HCT116 (cell line): ENCODE measurements around the gene ZNF213. TPM values are rescaled to one million over a fixed set of nuclear protein-coding genes. Genes with fewer than 3 reads are reported as not detected.

Source experiments
- ATAC-seq: fragments of 200-7000 bp; cut with Tn5 transposase; 2 replicates; pipeline ENCODE4 v1.9.1; 2020; ENCODE audit warnings: mild to moderate bottlenecking, moderate library complexity
- BruUV-seq: library from RNA; stranded (reverse); fragments of 400-500 nt; replicated peaks from 2 replicates; lab custom pipeline; 2021; lab: Mats Ljungman, UMichigan
- CTCF ChIA-PET: fragments of 300-600 bp; sonication (Branson Sonifier 250); formaldehyde crosslinking; loops from one replicate; lab custom pipeline; 2021; ENCODE audit warnings: antibody characterized with exemption; lab: Charles Lee
- POLR2A ChIA-PET: fragments of 300-600, 350-600 bp; sonication (Branson Sonifier 250); formaldehyde crosslinking; loops from one replicate; lab custom pipeline; 2021; ENCODE audit warnings: antibody characterized with exemption; lab: Charles Lee
- RAD21 ChIA-PET, 2 experiments: fragments of 300-600 bp; sonication (Branson Sonifier 250); formaldehyde crosslinking; loops; one replicate each; lab custom pipeline; 2023; ENCODE audit warnings: low total read pairs in 2 of 2; ENCODE audit not compliant: uncharacterized antibody in 2 of 2, unreplicated experiment in 2 of 2, low non-redundant PET in 1 of 2; lab: Charles Lee
- DNase-seq: peaks from one replicate; pipeline ENCODE4 v3.0.0-alpha.2; 2010; ENCODE audit warnings: low read depth, low spot score
- H2AFZ ChIP-seq: fragments of 200-600 bp; shearing (Covaris generic), sonication (generic); 2 replicates; pipeline ENCODE4 v1.6.1; 2017; ENCODE audit warnings: low read depth, mixed run types, mixed read lengths, antibody characterized with exemption, low read length; ENCODE audit not compliant: poor library complexity, severe bottlenecking
- H3K27ac ChIP-seq: 2 replicates; pipeline ENCODE4 v1.5.1; 2012; ENCODE audit warnings: low read depth, low read length
- H3K27me3 ChIP-seq: fragments of 200-600 bp; sonication (generic); 2 replicates; pipeline ENCODE4 v1.6.1; 2016; ENCODE audit warnings: mixed run types, low read length, mixed read lengths; ENCODE audit not compliant: insufficient read depth
- H3K36me3 ChIP-seq, 2 experiments: fragments of 200-500 bp in 1 of 2; fragments of 200-600 bp in 1 of 2; sonication (Bioruptor generic) in 1 of 2; sonication (generic) in 1 of 2; 2 replicates each; pipeline versions ENCODE4 v1.5.1 to v1.6.1; 2014 to 2016; ENCODE audit warnings: low read length in 2 of 2, inconsistent platforms in 1 of 2, mixed read lengths in 1 of 2, mixed run types in 1 of 2; ENCODE audit not compliant: insufficient read depth in 2 of 2, control insufficient read depth in 1 of 2
- H3K4me1 ChIP-seq, 2 experiments: fragments of 200-600 bp in 1 of 2; sonication (generic) in 1 of 2; 2 replicates each; pipeline versions ENCODE4 v1.5.1 to v1.6.1; 2012 to 2017; ENCODE audit warnings: low read length in 2 of 2, inconsistent platforms in 1 of 2, mild to moderate bottlenecking in 1 of 2, mixed read lengths in 1 of 2, mixed run types in 1 of 2, moderate library complexity in 1 of 2; ENCODE audit not compliant: insufficient read depth in 2 of 2, control insufficient read depth in 1 of 2
- H3K4me2 ChIP-seq: fragments of 200-600 bp; sonication (generic); 2 replicates; pipeline ENCODE4 v1.6.1; 2017; ENCODE audit warnings: mixed run types, low read length, mixed read lengths
- H3K4me3 ChIP-seq, 2 experiments: fragments of 200-600 bp in 1 of 2; sonication (generic) in 1 of 2; replicated peaks in 1 of 2; 2 replicates each; pipeline ENCODE4 v1.5.1; 2011 to 2016; ENCODE audit warnings: low read length in 2 of 2, control low read depth in 1 of 2, low read depth in 1 of 2, mild to moderate bottlenecking in 1 of 2, mixed read lengths in 1 of 2, mixed run types in 1 of 2
- H3K79me2 ChIP-seq: fragments of 200-600 bp; sonication (generic); 2 replicates; pipeline ENCODE4 v1.6.1; 2017; ENCODE audit warnings: mild to moderate bottlenecking, mixed run types, low read length, moderate library complexity, mixed read lengths; ENCODE audit not compliant: insufficient read depth
- H3K9ac ChIP-seq: fragments of 200-600 bp; sonication (generic); 2 replicates; pipeline ENCODE4 v1.6.1; 2016; ENCODE audit warnings: low read length, mixed read lengths
- H3K9me2 ChIP-seq: fragments of 200-600 bp; sonication (generic), shearing (Covaris generic); 2 replicates; pipeline ENCODE4 v1.6.1; 2017; ENCODE audit warnings: mixed run types, mild to moderate bottlenecking, moderate library complexity; ENCODE audit not compliant: insufficient read depth
- H3K9me3 ChIP-seq, 2 experiments: fragments of 200-500 bp in 1 of 2; fragments of 200-600 bp in 1 of 2; sonication (Bioruptor generic) in 1 of 2; sonication (generic) in 1 of 2; 2 replicates each; pipeline ENCODE4 v1.6.1; 2014 to 2017; ENCODE audit warnings: low read length in 2 of 2, mixed read lengths in 2 of 2, inconsistent platforms in 1 of 2, low read depth in 1 of 2, mild to moderate bottlenecking in 1 of 2, mixed run types in 1 of 2, moderate library complexity in 1 of 2; ENCODE audit not compliant: control insufficient read depth in 1 of 2, insufficient read depth in 1 of 2
- H4K20me1 ChIP-seq: fragments of 200-600 bp; sonication (generic), shearing (Covaris generic); 2 replicates; pipeline ENCODE4 v1.6.1; 2017; ENCODE audit warnings: mixed run types, mild to moderate bottlenecking, moderate library complexity; ENCODE audit not compliant: insufficient read depth
- ATF3 ChIP-seq: IDR thresholded peaks from 2 replicates; pipeline ENCODE4 v1.6.1; 2012
- YY1 ChIP-seq: IDR thresholded peaks from 2 replicates; pipeline ENCODE4 v1.6.1; 2011; ENCODE audit warnings: low read length, low read depth, moderate library complexity, mild to moderate bottlenecking; ENCODE audit not compliant: insufficient replicate concordance; ENCODE audit errors: extremely low read depth
- ZBTB33 ChIP-seq: IDR thresholded peaks from 2 replicates; pipeline ENCODE4 v1.6.1; 2011; ENCODE audit warnings: mild to moderate bottlenecking, low read length, moderate library complexity; ENCODE audit not compliant: insufficient replicate concordance; ENCODE audit errors: extremely low read depth
- intact Hi-C: fragments of 100-400 bp; cut with micrococcal nuclease; formaldehyde crosslinking; loops from 2 replicates; pipeline ENCODE4 v1.10.0; 2022
- total RNA-seq: library from RNA; stranded (reverse); gene quantifications from one replicate; pipeline ENCODE4 v1.2.1, GENCODE V29; 2021; ENCODE audit not compliant: unreplicated experiment

Gene ZNF213
- total RNA-seq, 1 experiment from 2014 or later = 11.0 TPM

GRCh38 chr16:3157229-3158025 is 22.6 kb downstream of the ZNF213 start:
- Histone ChIP-seq H3K9me3 (no peaks in the 10 kb centered on the region), H2AFZ (no peak overlapping the region), H3K36me3 (no peaks in the 10 kb centered on the region), H3K79me2 (no peaks in the 10 kb centered on the region), H3K27ac (peak overlapping the region; percentile 91), H4K20me1 (no peaks in the 10 kb centered on the region), H3K4me3 (peak overlapping the region; percentile 67 to 78), H3K4me1 (peaks cover 6 to 51% of the 10 kb centered on the region in 2 experiments; a peak in 3 of 4 replicates), H3K9ac (peak overlapping the region; percentile 80), H3K9me2 (no peaks in the 10 kb centered on the region), H3K4me2 (peak overlapping the region; percentile 99), H3K27me3 (no peaks in the 10 kb centered on the region)
- BruUV-seq = TSS peak; percentile 90
- DNase-seq (peak; percentile 90), ATAC-seq (peak; percentile 56)
- intact Hi-C loops = loop anchor here (1.0 kb wide), 1 partner anchor 7 kb away; no protein-coding TSS in a partner anchor
- TF ChIP-seq YY1 (peak; percentile 80), ZBTB33 (peak; percentile 5), ATF3 (no peak)
- POLR2A ChIA-PET = interaction anchor here (0.8 to 3.1 kb wide), 5 partner anchors 11 to 28 kb away, joined by 3 to 20 read pairs (median 7); partner anchors contain the start of gene ZNF213
- RAD21 ChIA-PET = interaction anchor here in 1 of 2 experiments (0.7 kb wide), 1 partner anchor 26 kb away, joined by 5 read pairs; no protein-coding TSS in a partner anchor
- CTCF ChIA-PET = interaction anchor here (0.9 to 2.5 kb wide), 7 partner anchors 8 to 186 kb away, joined by 3 to 11 read pairs (median 6); partner anchors contain the start of gene ZNF213
